ENCODE results near the gene P4HB. TPM values are rescaled to one million over a fixed set of nuclear protein-coding genes. Genes with fewer than 3 reads are reported as not detected.

The P4HB gene
- total RNA-seq, 4 donors from 2014 or later = 385 to 594 (median 472) TPM

GRCh38 chr17:81802856-81803643, 57.3 kb downstream of the P4HB start:
- TF ChIP-seq POLR2A (IDR thresholded peaks at IDR 0.05) = no peak
- TF ChIP-seq EP300 (IDR thresholded peaks at IDR 0.05) = no peak
- TF ChIP-seq CTCF (IDR thresholded peaks at IDR 0.05) = no peak
- 32 to 35% methylated on average over 18 to 26 of the region's 26 CpGs for WGBS, 2 donors
- H3K4me3 ChIP-seq = peak overlapping the region in 1 of 4 donors; percentile 30
- DNase-seq (ENCODE audit: low spot score in 2 of 2) = no peak
- peaks cover 0 to 12% (median 0%) of the 10 kb centered on the region in 4 donors for H3K9me3 ChIP-seq
- no peak overlapping the region for H3K27ac ChIP-seq
- H3K36me3 ChIP-seq = no peaks in the 10 kb centered on the region
- peaks cover 3 to 78% of the 10 kb centered on the region in 2 donors for H3K27me3 ChIP-seq
- peaks cover 0 to 23% (median 2%) of the 10 kb centered on the region in 4 donors for H3K4me1 ChIP-seq

- Histone ChIP-seq H3K4me3 (no peak overlapping the region), H3K36me3 (no peaks in the 10 kb centered on the region), H3K27ac (no peak overlapping the region), H3K4me1 (peaks cover 0 to 23% (median 2%) of the 10 kb centered on the region in 4 donors), H3K27me3 (peaks cover 3 to 70% of the 10 kb centered on the region in 2 donors), H3K9me3 (peaks cover 0 to 12% (median 0%) of the 10 kb centered on the region in 4 donors)
- DNase-seq (ENCODE audit: low spot score in 2 of 2) = no peak
- TF ChIP-seq EP300 (IDR thresholded peaks at IDR 0.05) (no peak), CTCF (IDR thresholded peaks at IDR 0.05) (no peak), POLR2A (IDR thresholded peaks at IDR 0.05) (no peak)
- 77 to 84% methylated on average over 9 of the region's 9 CpGs for WGBS, 2 donors
These were observed 58.1 kb downstream of the P4HB start for GRCh38 chr17:81802048-81802758.

- no peak for TF ChIP-seq POLR2A (IDR thresholded peaks at IDR 0.05)
- no peak for TF ChIP-seq CTCF (IDR thresholded peaks at IDR 0.05)
- no peak for TF ChIP-seq EP300 (IDR thresholded peaks at IDR 0.05)
- Histone ChIP-seq H3K4me3 (no peak overlapping the region), H3K4me1 (peaks cover 0 to 23% (median 2%) of the 10 kb centered on the region in 4 donors), H3K27ac (no peak overlapping the region), H3K36me3 (no peaks in the 10 kb centered on the region), H3K9me3 (peaks cover 0 to 12% (median 0%) of the 10 kb centered on the region in 4 donors), H3K27me3 (peaks cover 3 to 61% of the 10 kb centered on the region in 2 donors)
- 86 to 88% methylated on average over 9 of the region's 9 CpGs for WGBS, 2 donors
- no peak for DNase-seq (ENCODE audit: low spot score in 2 of 2)
These were observed 59.0 kb downstream of the P4HB start for GRCh38 chr17:81801327-81801726.

- Histone ChIP-seq H3K27me3 (peaks cover 0 to 32% of the 10 kb centered on the region in 2 donors), H3K4me1 (no peaks in the 10 kb centered on the region), H3K27ac (no peak overlapping the region), H3K9me3 (peaks cover 0 to under 1% (median 0%) of the 10 kb centered on the region in 4 donors), H3K36me3 (no peaks in the 10 kb centered on the region), H3K4me3 (no peak overlapping the region)
- no peak for TF ChIP-seq EP300 (IDR thresholded peaks at IDR 0.05)
- TF ChIP-seq POLR2A (IDR thresholded peaks at IDR 0.05) = no peak
- no peak for TF ChIP-seq CTCF (IDR thresholded peaks at IDR 0.05)
- DNase-seq (ENCODE audit: low spot score in 2 of 2) = no peak
- 28 to 37% methylated on average over 8 of the region's 8 CpGs for WGBS, 2 donors
These were observed 65.8 kb downstream of the P4HB start for GRCh38 chr17:81794509-81794908.

- TF ChIP-seq POLR2A (IDR thresholded peaks at IDR 0.05) (no peak), CTCF (IDR thresholded peaks at IDR 0.05) (no peak)
- Histone ChIP-seq H3K4me3 (no peak overlapping the region), H3K9me3 (no peaks in the 10 kb centered on the region), H3K36me3 (no peaks in the 10 kb centered on the region), H3K4me1 (no peaks in the 10 kb centered on the region), H3K27ac (no peak overlapping the region), H3K27me3 (peaks cover 0 to 30% of the 10 kb centered on the region in 2 donors)
- 81 to 82% methylated on average over 3 of the region's 3 CpGs for WGBS, 2 donors
- no peak for DNase-seq (ENCODE audit: low spot score in 2 of 2)
These were observed 66.3 kb downstream of the P4HB start for GRCh38 chr17:81794074-81794476.

Measured in tibial nerve (tissue), 4 donors.